Neural cell (in vitro differentiated cells): ENCODE results near the gene OR4C6. TPM values are rescaled to one million over a fixed set of nuclear protein-coding genes. Genes with fewer than 3 reads are reported as not detected.

ENCODE experiments used
- H2AFZ ChIP-seq: fragments of 200-600, 300-800 bp; sonication (generic), shearing (Covaris generic); 2 replicates; pipeline ENCODE4 v1.6.0; 2014; ENCODE audit warnings: low read depth, mild to moderate bottlenecking, antibody characterized with exemption, low read length, moderate library complexity
- H3F3A ChIP-seq: fragments of 200-600 bp; shearing (Covaris generic); 2 replicates; pipeline ENCODE4 v1.6.1; 2016; ENCODE audit warnings: mild to moderate bottlenecking, moderate library complexity, mixed read lengths, antibody characterized with exemption, low read length; ENCODE audit not compliant: insufficient read depth, poor library complexity, severe bottlenecking
- H3K27ac ChIP-seq: fragments of 200-600, 300-800 bp; sonication (generic), shearing (Covaris generic); 2 replicates; pipeline ENCODE4 v1.5.1; 2014; ENCODE audit warnings: mild to moderate bottlenecking, low read length, moderate library complexity
- H3K27me3 ChIP-seq: fragments of 300-800, 200-600 bp; sonication (generic), shearing (Covaris generic); 2 replicates; pipeline ENCODE4 v1.6.0; 2014; ENCODE audit warnings: mild to moderate bottlenecking, low read depth, low read length, moderate library complexity; ENCODE audit not compliant: insufficient read depth
- H3K36me3 ChIP-seq: fragments of 300-800, 200-600 bp; sonication (generic), shearing (Covaris generic); 2 replicates; pipeline ENCODE4 v1.5.1; 2014; ENCODE audit warnings: mild to moderate bottlenecking, antibody characterized with exemption, low read length, moderate library complexity; ENCODE audit not compliant: insufficient read depth
- H3K4me2 ChIP-seq: fragments of 300-800, 200-600 bp; sonication (generic), shearing (Covaris generic); 2 replicates; pipeline ENCODE4 v1.6.0; 2014; ENCODE audit warnings: mild to moderate bottlenecking, low read length
- H3K4me3 ChIP-seq: fragments of 300-800, 200-600 bp; sonication (generic), shearing (Covaris generic); 2 replicates; pipeline ENCODE4 v1.5.1; 2014; ENCODE audit warnings: mild to moderate bottlenecking, low read length, moderate library complexity
- H3K79me2 ChIP-seq: fragments of 200-600 bp; shearing (Covaris generic); replicated peaks from 2 replicates; pipeline ENCODE4 v1.6.0; 2014; ENCODE audit warnings: mild to moderate bottlenecking, low read length, moderate library complexity; ENCODE audit not compliant: insufficient read depth
- H3K9ac ChIP-seq: fragments of 300-800, 200-600 bp; sonication (generic), shearing (Covaris generic); 2 replicates; pipeline ENCODE4 v1.6.1; 2016; ENCODE audit warnings: mild to moderate bottlenecking, low read length, mixed read lengths
- H3K9me2 ChIP-seq: fragments of 200-600 bp; shearing (Covaris generic); 2 replicates; pipeline ENCODE4 v1.6.1; 2016; ENCODE audit warnings: mild to moderate bottlenecking, low read length, mixed read lengths; ENCODE audit not compliant: insufficient read depth
- H3K9me3 ChIP-seq: fragments of 200-600, 300-800 bp; sonication (generic), shearing (Covaris generic); 2 replicates; pipeline ENCODE4 v1.6.1; 2016; ENCODE audit warnings: mild to moderate bottlenecking, mixed run types, low read length, moderate library complexity, mixed read lengths
- H4K20me1 ChIP-seq: fragments of 200-600 bp; shearing (Covaris generic); 2 replicates; pipeline ENCODE4 v1.6.1; 2016; ENCODE audit warnings: mild to moderate bottlenecking, mixed run types; ENCODE audit not compliant: insufficient read depth
- CTCF ChIP-seq: fragments of 450-650 bp; IDR thresholded peaks from 2 replicates; pipeline ENCODE4 v1.5.1; 2014; ENCODE audit warnings: antibody characterized with exemption, mild to moderate bottlenecking, moderate library complexity; ENCODE audit not compliant: poor library complexity, severe bottlenecking
- EP300 ChIP-seq: fragments of 450-650 bp; conservative IDR thresholded peaks from 2 replicates; pipeline ENCODE4 v1.6.1; 2014; ENCODE audit warnings: antibody characterized with exemption, mild to moderate bottlenecking, moderate library complexity; ENCODE audit not compliant: poor library complexity, severe bottlenecking
- EZH2 ChIP-seq: fragments of 200-600, 300-800 bp; shearing (Covaris generic), sonication (generic); IDR thresholded peaks from 2 replicates; pipeline ENCODE4 v1.6.1; 2014; ENCODE audit warnings: antibody characterized with exemption, low read length, borderline replicate concordance, mild to moderate bottlenecking; ENCODE audit not compliant: insufficient read depth, poor library complexity, severe bottlenecking
- MXI1 ChIP-seq: fragments of 450-650 bp; conservative IDR thresholded peaks from 2 replicates; pipeline ENCODE4 v1.6.1; 2014; ENCODE audit warnings: antibody characterized with exemption, mild to moderate bottlenecking; ENCODE audit not compliant: poor library complexity, severe bottlenecking
- POLR2AphosphoS5 ChIP-seq: IDR thresholded peaks from 2 replicates; pipeline ENCODE4 v1.6.1; 2012
- RAD21 ChIP-seq: fragments of 450-650 bp; conservative IDR thresholded peaks from 2 replicates; pipeline ENCODE4 v1.6.1; 2014; ENCODE audit warnings: antibody characterized with exemption, mild to moderate bottlenecking, moderate library complexity
- SMC3 ChIP-seq: fragments of 450-650 bp; conservative IDR thresholded peaks from 2 replicates; pipeline ENCODE4 v1.6.1; 2014; ENCODE audit warnings: antibody characterized with exemption, mild to moderate bottlenecking, moderate library complexity; ENCODE audit not compliant: poor library complexity
- TAF1 ChIP-seq: IDR thresholded peaks from 2 replicates; pipeline ENCODE4 v1.6.1; 2012; ENCODE audit warnings: low read depth
- polyA plus RNA-seq: library from polyadenylated mRNA; depleted of rRNA; stranded (reverse); fragments of >200 nt; gene quantifications from 2 replicates; pipeline ENCODE4 v1.2.3, GENCODE V29; 2014
- TF ChIP-seq, protein P1 (sequence below): IDR thresholded peaks from 2 replicates; pipeline ENCODE4 v1.6.1; 2012; ENCODE audit warnings: borderline replicate concordance

The OR4C6 gene
- polyA plus RNA-seq, 1 donor from 2014 or later = not detected

- Histone ChIP-seq H3F3A (no peaks in the 10 kb centered on the region), H3K4me2 (no peak overlapping the region), H3K27me3 (no peaks in the 10 kb centered on the region), H3K36me3 (no peaks in the 10 kb centered on the region), H3K79me2 (no peaks in the 10 kb centered on the region), H3K27ac (no peak overlapping the region), H4K20me1 (no peaks in the 10 kb centered on the region), H2AFZ (no peak overlapping the region), H3K9ac (no peak overlapping the region), H3K9me3 (no peaks in the 10 kb centered on the region), H3K4me3 (no peak overlapping the region), H3K9me2 (no peaks in the 10 kb centered on the region)
- TF ChIP-seq TAF1 (no peak), RAD21 (no peak), EP300 (no peak), MXI1 (no peak), POLR2AphosphoS5 (no peak), CTCF (no peak), EZH2 (no peak), SMC3 (no peak)
- TF ChIP-seq, protein P1, sequence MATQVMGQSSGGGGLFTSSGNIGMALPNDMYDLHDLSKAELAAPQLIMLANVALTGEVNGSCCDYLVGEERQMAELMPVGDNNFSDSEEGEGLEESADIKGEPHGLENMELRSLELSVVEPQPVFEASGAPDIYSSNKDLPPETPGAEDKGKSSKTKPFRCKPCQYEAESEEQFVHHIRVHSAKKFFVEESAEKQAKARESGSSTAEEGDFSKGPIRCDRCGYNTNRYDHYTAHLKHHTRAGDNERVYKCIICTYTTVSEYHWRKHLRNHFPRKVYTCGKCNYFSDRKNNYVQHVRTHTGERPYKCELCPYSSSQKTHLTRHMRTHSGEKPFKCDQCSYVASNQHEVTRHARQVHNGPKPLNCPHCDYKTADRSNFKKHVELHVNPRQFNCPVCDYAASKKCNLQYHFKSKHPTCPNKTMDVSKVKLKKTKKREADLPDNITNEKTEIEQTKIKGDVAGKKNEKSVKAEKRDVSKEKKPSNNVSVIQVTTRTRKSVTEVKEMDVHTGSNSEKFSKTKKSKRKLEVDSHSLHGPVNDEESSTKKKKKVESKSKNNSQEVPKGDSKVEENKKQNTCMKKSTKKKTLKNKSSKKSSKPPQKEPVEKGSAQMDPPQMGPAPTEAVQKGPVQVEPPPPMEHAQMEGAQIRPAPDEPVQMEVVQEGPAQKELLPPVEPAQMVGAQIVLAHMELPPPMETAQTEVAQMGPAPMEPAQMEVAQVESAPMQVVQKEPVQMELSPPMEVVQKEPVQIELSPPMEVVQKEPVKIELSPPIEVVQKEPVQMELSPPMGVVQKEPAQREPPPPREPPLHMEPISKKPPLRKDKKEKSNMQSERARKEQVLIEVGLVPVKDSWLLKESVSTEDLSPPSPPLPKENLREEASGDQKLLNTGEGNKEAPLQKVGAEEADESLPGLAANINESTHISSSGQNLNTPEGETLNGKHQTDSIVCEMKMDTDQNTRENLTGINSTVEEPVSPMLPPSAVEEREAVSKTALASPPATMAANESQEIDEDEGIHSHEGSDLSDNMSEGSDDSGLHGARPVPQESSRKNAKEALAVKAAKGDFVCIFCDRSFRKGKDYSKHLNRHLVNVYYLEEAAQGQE = no peak
Observed at GRCh38 chr11:55673860-55674259, 11.9 kb downstream of the OR4C6 start.

DNA sequence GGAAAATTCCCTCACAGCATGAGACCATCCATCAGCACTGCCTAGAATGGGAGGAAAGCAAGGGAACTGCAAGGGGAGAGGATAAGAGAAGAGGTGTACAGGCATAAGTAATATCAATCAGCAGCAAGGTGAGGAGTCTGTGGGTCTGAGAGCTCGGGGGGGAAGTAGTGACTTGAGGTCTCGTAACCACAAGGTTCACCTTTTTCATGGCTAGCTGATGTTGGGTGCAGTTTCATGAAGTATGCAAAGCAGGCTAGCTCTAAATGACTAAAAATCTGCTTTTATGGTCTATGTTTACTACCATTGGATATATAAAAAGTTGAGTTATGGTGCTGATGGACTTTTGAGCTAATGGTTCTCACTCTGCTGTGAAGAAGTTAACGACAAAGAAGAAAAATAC, 35.8 kb downstream of the OR4C6 start:
- H3K79me2 ChIP-seq = no peaks in the 10 kb centered on the region
- TF ChIP-seq RAD21 = no peak
- no peak overlapping the region for H2AFZ ChIP-seq
- no peaks in the 10 kb centered on the region for H3K9me2 ChIP-seq
- H3K27ac ChIP-seq = no peak overlapping the region
- no peaks in the 10 kb centered on the region for H3K36me3 ChIP-seq
- no peaks in the 10 kb centered on the region for H4K20me1 ChIP-seq
- H3K9ac ChIP-seq = no peak overlapping the region
- H3K9me3 ChIP-seq = peaks cover 18% of the 10 kb centered on the region
- H3F3A ChIP-seq = no peaks in the 10 kb centered on the region
- H3K27me3 ChIP-seq = no peaks in the 10 kb centered on the region
- no peak overlapping the region for H3K4me2 ChIP-seq
- H3K4me3 ChIP-seq = no peak overlapping the region

GRCh38 chr11:55701429-55701828, 39.4 kb downstream of the OR4C6 start:
- peaks cover 13% of the 10 kb centered on the region for H3K9me3 ChIP-seq
- H3K27ac ChIP-seq = no peak overlapping the region
- H3F3A ChIP-seq = no peaks in the 10 kb centered on the region
- H2AFZ ChIP-seq = no peak overlapping the region
- H3K4me3 ChIP-seq = no peak overlapping the region
- H3K79me2 ChIP-seq = no peaks in the 10 kb centered on the region
- no peaks in the 10 kb centered on the region for H3K9me2 ChIP-seq
- H3K4me2 ChIP-seq = no peak overlapping the region
- H3K36me3 ChIP-seq = no peaks in the 10 kb centered on the region
- no peaks in the 10 kb centered on the region for H4K20me1 ChIP-seq
- H3K9ac ChIP-seq = no peak overlapping the region
- TF ChIP-seq, protein P1 = no peak
- no peak for TF ChIP-seq TAF1
- no peak for TF ChIP-seq EP300
- no peak for TF ChIP-seq CTCF
- TF ChIP-seq POLR2AphosphoS5 = no peak
- no peak for TF ChIP-seq RAD21
- TF ChIP-seq EZH2 = no peak
- TF ChIP-seq MXI1 = no peak
- TF ChIP-seq SMC3 = no peak
- no peaks in the 10 kb centered on the region for H3K27me3 ChIP-seq
